Endothelial cell of umbilical vein (primary cell): ENCODE results near the gene STK39. TPM values are rescaled to one million over a fixed set of nuclear protein-coding genes. Genes with fewer than 3 reads are reported as not detected.

ENCODE experiments used
- BruUV-seq: library from RNA; stranded (reverse); fragments of 400-500 nt; replicated peaks from 2 replicates; lab custom pipeline; 2021; lab: Mats Ljungman, UMichigan
- CTCF ChIA-PET: fragments of 300-600, 350-600 bp; sonication (Branson Sonifier 250); formaldehyde crosslinking; loops from one replicate; lab custom pipeline; 2021; ENCODE audit warnings: antibody characterized with exemption, inconsistent platforms; lab: Charles Lee
- POLR2A ChIA-PET: fragments of 300-600, 350-600 bp; sonication (Branson Sonifier 250); formaldehyde crosslinking; loops from one replicate; lab custom pipeline; 2021; ENCODE audit warnings: antibody characterized with exemption, inconsistent platforms; lab: Charles Lee
- DNase-seq: peaks from one replicate; pipeline ENCODE4 v3.0.0-alpha.2; 2011; ENCODE audit warnings: low read depth, low spot score
- FAIRE-seq: peaks from 2 replicates; lab custom pipeline; 2011; peaks lifted over from hg19 to GRCh38; lab: Jason Lieb, UNC
- H2AFZ ChIP-seq: 2 replicates; pipeline ENCODE4 v1.6.0; 2012; ENCODE audit warnings: low read depth, low read length, control low read depth, inconsistent platforms
- H3K27ac ChIP-seq: 2 replicates; pipeline ENCODE4 v1.5.1; 2011; ENCODE audit warnings: low read depth, mild to moderate bottlenecking, control low read depth, low read length, moderate library complexity; ENCODE audit not compliant: insufficient read depth
- H3K27me3 ChIP-seq, 2 experiments: 2 replicates each; pipeline versions ENCODE4 v1.6.0 to v1.6.1; 2011; ENCODE audit warnings: low read length in 2 of 2, mixed read lengths in 1 of 2; ENCODE audit not compliant: control insufficient read depth in 2 of 2, insufficient read depth in 2 of 2
- H3K36me3 ChIP-seq, 2 experiments: 2 replicates in 1 of 2; 3 replicates in 1 of 2; pipeline ENCODE4 v1.5.1; 2011; ENCODE audit warnings: low read length in 2 of 2, mild to moderate bottlenecking in 1 of 2, moderate library complexity in 1 of 2; ENCODE audit not compliant: control insufficient read depth in 2 of 2, insufficient read depth in 2 of 2; ENCODE audit errors: extremely low read depth in 1 of 2
- H3K4me1 ChIP-seq: 3 replicates; pipeline ENCODE4 v1.5.1; 2011; ENCODE audit warnings: mild to moderate bottlenecking, low read length; ENCODE audit not compliant: control insufficient read depth, insufficient read depth; ENCODE audit errors: extremely low read depth
- H3K4me2 ChIP-seq: 2 replicates; pipeline ENCODE4 v1.6.1; 2011; ENCODE audit warnings: low read length, control low read depth, mixed read lengths; ENCODE audit not compliant: insufficient read depth
- H3K4me3 ChIP-seq, 3 experiments: fragments of 200-600 bp in 1 of 3; sonication (generic), shearing (Covaris generic) in 1 of 3; replicated peaks in 1 of 3; 2 replicates each; pipeline ENCODE4 v1.5.1; 2011 to 2016; ENCODE audit warnings: control low read depth in 3 of 3, low read length in 3 of 3, mild to moderate bottlenecking in 2 of 3, inconsistent platforms in 1 of 3, low read depth in 1 of 3, moderate library complexity in 1 of 3; ENCODE audit not compliant: insufficient read depth in 1 of 3
- H3K79me2 ChIP-seq: 2 replicates; pipeline ENCODE4 v1.6.0; 2012; ENCODE audit warnings: low read length, inconsistent platforms; ENCODE audit not compliant: control insufficient read depth, insufficient read depth
- H3K9ac ChIP-seq: replicated peaks from 2 replicates; pipeline ENCODE3; 2011; ENCODE audit warnings: low read length, control low read depth; ENCODE audit not compliant: insufficient read depth; ENCODE audit errors: extremely low read depth
- H3K9me1 ChIP-seq: replicated peaks from 3 replicates; pipeline ENCODE4 v1.6.0; 2011; ENCODE audit warnings: mild to moderate bottlenecking, low read length; ENCODE audit not compliant: control insufficient read depth, insufficient read depth; ENCODE audit errors: extremely low read depth
- H3K9me3 ChIP-seq: replicated peaks from 2 replicates; pipeline ENCODE4 v1.5.1; 2012; ENCODE audit warnings: low read length, inconsistent platforms; ENCODE audit not compliant: control insufficient read depth, insufficient read depth
- H4K20me1 ChIP-seq: replicated peaks from 2 replicates; pipeline ENCODE3; 2011; ENCODE audit warnings: mild to moderate bottlenecking, low read length; ENCODE audit not compliant: control insufficient read depth, insufficient read depth; ENCODE audit errors: extremely low read depth
- EZH2 ChIP-seq: IDR thresholded peaks from 2 replicates; pipeline ENCODE4 v1.6.1; 2012; ENCODE audit warnings: borderline replicate concordance, low read depth, mild to moderate bottlenecking, moderate library complexity, low read length, inconsistent platforms; ENCODE audit not compliant: severe bottlenecking
- FOS ChIP-seq: IDR thresholded peaks from 2 replicates; pipeline ENCODE4 v1.6.1; 2011; ENCODE audit warnings: mild to moderate bottlenecking, low read length, moderate library complexity, borderline replicate concordance; ENCODE audit not compliant: insufficient read depth
- MYC ChIP-seq: IDR thresholded peaks from one replicate; pipeline ENCODE4 v1.6.1; 2011; ENCODE audit warnings: mild to moderate bottlenecking, low read depth, low read length
- POLR2A ChIP-seq: IDR thresholded peaks from 2 replicates; pipeline ENCODE4 v1.6.1; 2012; ENCODE audit warnings: low read depth, mild to moderate bottlenecking, control low read depth, low read length
- POLR2AphosphoS5 ChIP-seq: IDR thresholded peaks from 2 replicates; pipeline ENCODE4 v1.6.1; 2012; ENCODE audit warnings: low read depth, mild to moderate bottlenecking, control low read depth, low read length, moderate library complexity; ENCODE audit not compliant: insufficient read depth
- dilution Hi-C: fragments of 300-500 bp; cut with MboI; formaldehyde crosslinking; loops from one replicate; pipeline ENCODE4 v1.15.0; 2019; ENCODE audit warnings: low sequenced_read_pairs; ENCODE audit not compliant: extremely low pct_ligation_motif_present
- intact Hi-C: fragments of 100-400 bp; cut with micrococcal nuclease; formaldehyde crosslinking; loops from one replicate; pipeline ENCODE4 v1.10.0; 2022
- polyA plus RNA-seq, 4 experiments: library from polyadenylated mRNA; depleted of rRNA in 3 of 4; stranded (reverse) in 3 of 4; unstranded in 1 of 4; fragments of >200 nt; gene quantifications; 2 replicates each; pipeline versions ENCODE4 v1.2.1 to v1.2.3, GENCODE V29; 2011 to 2012; ENCODE audit warnings: missing spikeins in 1 of 4
- total RNA-seq: library from RNA; stranded (reverse); gene quantifications from 2 replicates; pipeline ENCODE4 v1.2.3, GENCODE V29; 2021
- TF ChIP-seq, protein P1 (sequence below): IDR thresholded peaks from 2 replicates; pipeline ENCODE4 v1.6.1; 2011; ENCODE audit not compliant: insufficient read depth, insufficient read length
- TF ChIP-seq, protein P2 (sequence below), 2 donors: IDR thresholded peaks; 1 replicate in 1 of 2; 2 replicates in 1 of 2; pipeline ENCODE4 v1.5.1; 2011; ENCODE audit warnings: low read length in 2 of 2, mild to moderate bottlenecking in 2 of 2, moderate library complexity in 2 of 2, control low read depth in 1 of 2, inconsistent platforms in 1 of 2, low read depth in 1 of 2; ENCODE audit not compliant: insufficient read depth in 1 of 2; ENCODE audit errors: extremely low read depth in 1 of 2

Gene STK39
- total and polyA plus RNA-seq, 2 donors (not counting 3 experiments of a cell fraction or from before 2014, with no cell fraction given): 4.6 to 13.1 TPM

- no peaks in the 10 kb centered on the region for H3K4me1 ChIP-seq
- POLR2A ChIA-PET: interaction anchor here (0.8 kb wide), 1 partner anchor 8 kb away, joined by 3 read pairs; no protein-coding TSS in a partner anchor
- H3K9me3 ChIP-seq: no peaks in the 10 kb centered on the region
- CTCF ChIA-PET: interaction anchor here (1.0 to 1.4 kb wide), 2 partner anchors 57 to 58 kb away, joined by 3 to 5 read pairs; no protein-coding TSS in a partner anchor
- no TSS peak for BruUV-seq
- no peak overlapping the region for H3K4me2 ChIP-seq
- no peaks in the 10 kb centered on the region for H3K9me1 ChIP-seq
- intact Hi-C loops (no loop called here), dilution Hi-C loops (no loop called here)
- no peak overlapping the region for H3K4me3 ChIP-seq
- no peak overlapping the region for H2AFZ ChIP-seq
- TF ChIP-seq POLR2AphosphoS5 (no peak), FOS (no peak), EZH2 (no peak)
- no peaks in the 10 kb centered on the region for H3K36me3 ChIP-seq
- no peak overlapping the region for H3K27ac ChIP-seq
- H3K27me3 ChIP-seq: no peaks in the 10 kb centered on the region
- DNase-seq (no peak), FAIRE-seq (peak; percentile 60)
- no peak overlapping the region for H3K9ac ChIP-seq
- no peaks in the 10 kb centered on the region for H3K79me2 ChIP-seq
- no peaks in the 10 kb centered on the region for H4K20me1 ChIP-seq
Measured at GRCh38 chr2:168060986-168061750, 186.2 kb downstream of the STK39 start.

GRCh38 chr2:168059758-168060157 is 187.6 kb downstream of the STK39 start:
- Histone ChIP-seq H3K4me2 (no peak overlapping the region), H3K79me2 (no peaks in the 10 kb centered on the region), H3K36me3 (no peaks in the 10 kb centered on the region), H3K9ac (no peak overlapping the region), H2AFZ (no peak overlapping the region), H3K4me3 (no peak overlapping the region), H4K20me1 (no peaks in the 10 kb centered on the region), H3K27me3 (no peaks in the 10 kb centered on the region), H3K27ac (no peak overlapping the region), H3K9me1 (no peaks in the 10 kb centered on the region), H3K9me3 (no peaks in the 10 kb centered on the region), H3K4me1 (no peaks in the 10 kb centered on the region)
- CTCF ChIA-PET: no interaction called here
- BruUV-seq: no TSS peak
- FAIRE-seq (no peak), DNase-seq (no peak)
- TF ChIP-seq MYC: no peak
- TF ChIP-seq, protein P1, sequence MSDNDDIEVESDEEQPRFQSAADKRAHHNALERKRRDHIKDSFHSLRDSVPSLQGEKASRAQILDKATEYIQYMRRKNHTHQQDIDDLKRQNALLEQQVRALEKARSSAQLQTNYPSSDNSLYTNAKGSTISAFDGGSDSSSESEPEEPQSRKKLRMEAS: no peak
- TF ChIP-seq, protein P2, sequence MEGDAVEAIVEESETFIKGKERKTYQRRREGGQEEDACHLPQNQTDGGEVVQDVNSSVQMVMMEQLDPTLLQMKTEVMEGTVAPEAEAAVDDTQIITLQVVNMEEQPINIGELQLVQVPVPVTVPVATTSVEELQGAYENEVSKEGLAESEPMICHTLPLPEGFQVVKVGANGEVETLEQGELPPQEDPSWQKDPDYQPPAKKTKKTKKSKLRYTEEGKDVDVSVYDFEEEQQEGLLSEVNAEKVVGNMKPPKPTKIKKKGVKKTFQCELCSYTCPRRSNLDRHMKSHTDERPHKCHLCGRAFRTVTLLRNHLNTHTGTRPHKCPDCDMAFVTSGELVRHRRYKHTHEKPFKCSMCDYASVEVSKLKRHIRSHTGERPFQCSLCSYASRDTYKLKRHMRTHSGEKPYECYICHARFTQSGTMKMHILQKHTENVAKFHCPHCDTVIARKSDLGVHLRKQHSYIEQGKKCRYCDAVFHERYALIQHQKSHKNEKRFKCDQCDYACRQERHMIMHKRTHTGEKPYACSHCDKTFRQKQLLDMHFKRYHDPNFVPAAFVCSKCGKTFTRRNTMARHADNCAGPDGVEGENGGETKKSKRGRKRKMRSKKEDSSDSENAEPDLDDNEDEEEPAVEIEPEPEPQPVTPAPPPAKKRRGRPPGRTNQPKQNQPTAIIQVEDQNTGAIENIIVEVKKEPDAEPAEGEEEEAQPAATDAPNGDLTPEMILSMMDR (IDR thresholded peaks at IDR 0.05; ENCODE audit: extremely low read depth in 1 of 2, insufficient read depth in 1 of 2, low read depth in 1 of 2, low read length in 2 of 2): no peak
- TF ChIP-seq FOS: no peak
- TF ChIP-seq POLR2A: no peak
- POLR2A ChIA-PET: no interaction called here
- intact Hi-C loops: no loop called here
- dilution Hi-C loops: no loop called here
